ENCODE data around the gene ADM2.
A peak's percentile ranks its signal among the peaks of the same experiment; 100 is the strongest.
"Not testable (repeated sequence)": the region's sequence is repeated elsewhere in the genome, so short reads cannot be mapped to it uniquely, and the experiment has no call there.

The ADM2 gene

DNA sequence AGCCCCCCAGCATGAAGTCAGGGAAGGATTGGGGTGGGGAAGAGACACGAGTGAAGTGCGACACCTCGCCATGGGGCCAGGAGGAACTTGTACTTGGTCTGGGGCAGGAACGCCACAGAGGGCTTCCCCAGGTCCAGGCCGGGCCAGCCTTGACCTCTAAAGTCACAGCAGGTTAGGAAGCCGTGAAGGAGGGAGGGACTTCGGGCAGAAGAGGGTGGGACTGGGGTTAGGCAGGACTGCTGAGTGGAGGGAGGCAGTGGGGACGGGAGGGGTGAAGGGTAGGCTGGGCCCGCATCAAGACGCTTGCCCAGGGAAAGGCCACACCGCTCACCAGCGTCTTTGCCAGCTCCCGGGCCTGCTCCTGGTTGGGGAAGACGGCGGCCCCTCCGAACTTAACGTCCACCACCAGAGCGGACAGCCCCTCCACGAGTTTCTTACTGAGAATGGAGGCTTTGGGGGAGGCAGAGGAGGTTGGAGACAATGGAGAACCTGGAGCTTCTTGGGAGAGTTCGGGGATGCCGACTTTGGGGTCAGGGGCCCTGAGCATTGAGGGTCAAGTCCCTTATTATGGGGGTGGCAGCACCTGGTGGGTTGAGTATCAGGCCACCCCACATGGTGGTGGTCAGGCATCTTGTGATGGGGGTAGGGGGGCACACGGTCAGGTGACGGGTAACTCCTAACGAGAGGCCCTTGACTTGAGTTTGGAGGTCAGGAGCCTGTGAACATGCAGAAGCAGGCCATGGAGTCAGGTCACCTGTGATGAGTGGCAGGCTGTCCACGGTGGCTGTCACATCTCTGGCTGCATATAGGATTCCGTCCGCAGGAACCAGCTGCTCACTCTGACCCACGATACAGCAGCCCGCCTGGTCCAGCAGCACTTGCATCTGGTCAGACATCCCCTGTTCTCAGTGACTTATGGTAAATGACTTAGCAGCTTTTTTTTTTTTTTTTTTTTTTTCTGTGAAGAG, 45.8 kb downstream of the ADM2 start:
- no peak for DNase-seq

DNA sequence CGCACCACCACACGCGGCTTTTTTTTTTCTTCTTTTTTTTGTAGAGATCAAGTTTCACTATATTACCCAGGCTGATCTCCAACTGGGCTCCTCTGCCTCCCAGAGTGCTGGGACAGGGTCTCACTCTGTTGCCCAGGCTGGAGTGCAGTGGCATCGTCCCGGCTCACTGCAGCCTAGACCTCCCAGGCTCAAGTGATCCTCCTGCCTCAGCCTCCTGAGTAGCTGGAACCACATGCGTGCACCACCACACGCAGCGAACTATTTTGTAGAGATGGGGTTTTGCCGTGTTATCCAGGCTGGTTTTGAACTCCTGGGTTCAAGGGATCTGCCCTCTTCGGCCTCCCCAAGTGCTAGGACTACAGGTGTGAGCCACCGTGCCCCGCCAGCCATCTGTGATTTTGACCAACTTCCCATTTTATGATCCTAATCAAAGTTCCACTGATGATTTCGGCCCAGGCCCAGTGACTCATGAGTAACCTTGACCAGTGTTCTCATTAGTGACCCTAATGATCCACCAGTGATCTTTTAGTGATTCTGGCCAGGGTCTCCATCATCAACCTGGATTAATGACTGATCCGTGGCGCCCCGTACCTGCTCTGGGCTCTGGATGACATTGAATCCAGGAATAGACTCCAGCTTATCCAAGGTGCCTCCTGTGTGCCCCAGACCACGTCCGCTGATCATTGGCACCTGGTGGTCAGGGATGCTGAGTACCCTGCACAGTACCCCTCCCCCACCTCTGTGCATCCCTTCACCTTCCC, 46.8 kb downstream of the ADM2 start:
- no peak for DNase-seq

DNA sequence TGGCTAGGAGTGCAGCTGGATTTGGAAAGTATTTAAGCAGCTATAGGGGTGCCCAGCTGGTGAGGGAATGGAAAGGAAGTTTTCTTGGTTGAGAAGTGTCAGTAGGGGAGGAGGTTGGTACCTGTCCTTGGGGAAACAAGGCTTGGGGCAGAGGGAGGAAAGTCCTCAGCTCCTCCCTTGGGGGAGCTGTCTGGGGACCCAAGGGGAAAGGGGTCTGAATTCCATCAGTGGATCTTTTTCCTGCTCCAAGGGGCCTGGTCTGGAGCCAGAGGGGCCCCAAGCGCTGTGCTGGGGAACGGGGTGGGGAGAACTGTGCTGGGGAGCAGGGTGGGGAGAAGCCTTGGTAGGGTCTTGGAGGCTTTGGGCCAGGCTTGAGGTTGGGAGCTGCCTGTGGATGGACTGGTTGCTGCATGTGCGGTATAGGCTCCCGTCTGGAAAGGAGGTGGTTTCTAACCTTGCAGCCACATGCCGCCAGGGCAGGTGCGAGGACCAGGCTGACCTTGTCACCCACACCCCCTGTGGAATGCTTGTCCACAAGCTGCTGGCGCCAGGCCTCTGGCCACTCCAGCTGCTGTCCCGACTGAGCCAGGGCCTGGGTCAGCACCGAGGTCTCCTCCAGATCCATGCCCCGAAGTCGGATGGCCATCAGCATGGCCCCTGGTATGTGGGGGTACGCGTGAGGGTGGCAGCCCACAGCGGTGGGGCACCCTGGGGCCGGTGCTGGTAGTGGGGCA, 47.5 kb downstream of the ADM2 start:
- DNase-seq = no peak

DNA sequence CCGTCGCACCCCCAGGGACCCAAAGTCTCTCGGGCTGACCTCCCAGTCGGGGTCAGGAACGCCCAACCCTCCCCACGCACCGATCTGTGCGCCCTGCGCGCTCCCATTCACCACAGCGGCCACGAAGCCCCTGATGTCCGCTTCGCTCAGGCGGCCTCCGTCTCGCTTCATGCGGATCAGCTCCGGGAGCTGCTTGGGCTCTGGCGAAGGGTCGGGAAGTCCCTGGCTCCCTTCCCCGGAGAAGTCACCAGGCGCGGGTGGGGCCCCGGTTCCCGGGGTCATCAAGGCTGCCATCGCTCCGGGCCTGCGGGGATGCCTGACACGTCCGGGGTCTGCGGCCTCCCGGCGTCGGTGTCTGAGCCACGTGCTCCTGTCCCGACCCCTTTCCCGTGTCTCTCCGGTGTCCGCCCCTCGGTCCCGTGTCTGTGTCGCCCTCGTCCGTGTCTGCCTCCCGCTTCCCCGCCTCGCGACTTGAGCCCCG, 48.1 kb downstream of the ADM2 start:
- DNase-seq = no peak

DNA sequence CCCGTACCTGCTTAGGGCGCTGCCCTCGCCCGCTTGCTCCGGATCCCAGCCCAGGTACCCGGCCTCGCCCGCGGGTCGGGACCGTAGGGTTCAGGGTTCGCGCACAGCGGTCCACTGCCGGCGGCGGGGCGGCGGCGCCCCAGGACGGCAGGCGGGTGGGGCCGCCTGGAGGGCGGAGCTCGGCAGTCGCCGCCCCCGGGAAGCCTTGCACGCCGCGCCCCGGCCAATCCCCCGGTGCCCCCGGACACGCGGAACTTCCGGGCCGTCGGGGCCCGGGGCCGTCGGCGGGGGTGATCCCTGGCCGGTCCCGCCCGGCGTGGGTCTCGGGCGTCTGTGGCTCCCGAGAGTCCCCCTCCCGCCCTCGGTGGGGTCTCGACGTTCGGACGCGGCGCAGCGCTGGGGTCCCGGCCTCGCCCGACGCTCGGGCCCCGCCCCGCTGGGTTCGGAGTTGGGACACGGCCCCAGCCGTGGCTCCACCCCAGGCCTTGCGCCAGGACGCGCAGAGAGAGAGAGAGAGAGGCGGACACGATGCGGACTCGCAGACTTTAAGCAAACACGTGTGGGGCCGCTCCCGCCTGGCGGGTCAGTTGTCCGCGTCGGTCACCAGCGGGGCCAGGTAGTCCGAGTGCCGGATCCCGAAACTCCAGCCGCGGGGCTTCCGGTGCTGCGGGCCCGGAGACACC, 48.7 kb downstream of the ADM2 start, which contains the start of gene TYMP:
TYMP (minus strand) TSS at position 116 of the 683 bp plus-strand sequence. CDS start 303 bp downstream, outside the sequence.
- DNase-seq = no peak

DNA sequence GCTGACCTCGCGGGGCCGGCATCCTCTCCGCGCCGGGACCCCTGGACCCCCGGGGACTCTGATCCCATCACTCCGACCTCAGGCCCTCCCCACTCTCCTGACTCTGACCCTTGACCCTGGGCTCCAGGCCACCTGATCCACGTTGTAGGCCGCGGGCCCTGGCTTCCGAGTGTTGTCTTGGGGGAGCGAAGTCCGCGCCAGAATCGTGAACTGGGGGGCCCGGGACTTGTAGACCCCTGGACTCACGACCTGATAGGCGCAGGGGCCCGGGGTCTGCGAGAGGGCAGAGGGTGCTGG, 49.2 kb downstream of the ADM2 start:
- no peak for DNase-seq

DNA sequence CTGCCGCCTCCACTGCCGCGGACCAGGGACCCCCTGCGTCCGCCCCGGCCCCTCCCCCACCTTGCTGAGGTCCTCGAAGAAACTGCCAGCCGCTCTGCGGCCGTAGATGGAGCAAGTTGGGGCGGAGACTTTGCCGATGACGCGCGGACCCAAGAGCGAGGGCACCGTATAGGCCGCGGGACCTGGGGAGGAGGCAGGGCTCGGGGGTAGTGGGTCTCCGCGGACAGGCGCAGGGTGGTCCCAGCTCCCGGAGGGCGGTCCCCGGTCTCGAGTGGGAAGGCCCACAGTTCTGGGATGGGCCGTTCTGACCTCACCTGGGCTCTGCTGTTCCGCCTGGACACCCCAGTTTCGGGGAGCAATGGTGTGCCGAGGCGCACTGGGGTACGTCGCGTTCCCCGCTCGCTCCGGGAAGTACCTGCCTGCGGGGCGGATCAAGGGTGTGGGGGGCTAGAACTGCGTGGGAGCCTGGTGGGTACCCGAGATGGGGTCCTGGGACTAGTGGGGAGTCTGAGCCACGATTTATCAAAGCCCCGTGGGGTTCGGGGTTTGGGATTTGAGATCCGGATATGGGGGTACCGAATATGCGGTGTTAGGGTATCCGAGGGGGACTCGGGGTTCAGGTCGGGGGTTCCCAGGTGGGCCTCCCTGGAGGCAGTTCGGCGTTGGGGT, 49.7 kb downstream of the ADM2 start:
- peak; percentile 38 for DNase-seq

DNA sequence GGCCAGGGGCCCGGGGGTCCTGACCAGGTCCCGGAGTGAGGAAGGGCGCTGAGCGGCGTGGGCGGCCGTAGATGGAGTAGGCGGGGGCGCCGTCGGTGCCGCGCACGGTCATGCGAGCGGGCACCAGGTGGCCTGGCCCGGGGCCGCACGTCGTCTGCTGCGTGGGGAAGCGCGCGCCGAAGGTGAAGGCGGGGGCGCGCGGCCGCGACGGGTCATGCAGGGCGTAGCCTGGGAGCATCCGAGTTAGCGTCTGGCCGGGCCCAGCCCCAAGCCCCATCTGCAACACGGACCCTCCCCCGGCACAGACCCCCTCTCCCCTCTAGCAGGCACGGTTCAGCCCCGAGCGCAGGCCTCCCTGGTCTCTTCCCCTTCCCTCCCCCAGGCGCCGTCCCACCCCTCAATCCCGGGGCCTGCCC, 50.2 kb downstream of the ADM2 start:
- no peak for DNase-seq

DNA sequence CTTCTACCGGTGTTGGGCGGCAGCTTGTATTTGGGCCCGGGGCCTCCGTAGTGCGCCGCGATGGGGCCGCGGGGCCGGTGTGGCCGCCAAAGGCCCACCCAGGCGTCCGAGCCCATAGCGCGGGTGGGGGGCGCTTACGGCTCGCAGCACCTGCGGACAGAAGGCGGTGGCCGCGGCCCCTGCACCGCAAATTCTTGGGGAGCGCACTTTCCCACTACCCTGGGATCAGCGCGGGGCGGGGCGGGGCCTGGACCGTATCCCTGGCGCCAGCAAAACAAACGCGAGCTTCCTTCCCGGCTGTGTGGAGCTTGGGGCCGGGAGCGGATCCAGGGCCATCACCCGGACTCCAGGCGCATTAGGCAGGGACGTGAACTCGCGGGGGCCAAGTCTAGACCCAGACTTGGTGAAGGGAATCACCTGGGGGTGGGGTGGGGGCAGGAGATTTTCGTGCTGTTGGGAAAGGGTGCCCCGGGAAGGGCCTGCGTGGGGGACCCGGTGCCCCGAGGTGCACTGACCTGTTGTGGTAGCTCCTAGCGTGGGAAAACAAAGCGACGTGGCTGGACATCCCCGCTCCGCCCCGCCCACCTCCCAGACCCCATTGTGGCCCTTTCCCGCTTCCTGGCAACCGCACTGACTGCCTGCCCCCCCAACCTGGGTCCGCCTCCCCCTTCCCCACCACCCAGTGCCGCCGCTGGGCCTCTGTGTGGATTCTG, 50.8 kb downstream of the ADM2 start:
- DNase-seq = peak; percentile 34

DNA sequence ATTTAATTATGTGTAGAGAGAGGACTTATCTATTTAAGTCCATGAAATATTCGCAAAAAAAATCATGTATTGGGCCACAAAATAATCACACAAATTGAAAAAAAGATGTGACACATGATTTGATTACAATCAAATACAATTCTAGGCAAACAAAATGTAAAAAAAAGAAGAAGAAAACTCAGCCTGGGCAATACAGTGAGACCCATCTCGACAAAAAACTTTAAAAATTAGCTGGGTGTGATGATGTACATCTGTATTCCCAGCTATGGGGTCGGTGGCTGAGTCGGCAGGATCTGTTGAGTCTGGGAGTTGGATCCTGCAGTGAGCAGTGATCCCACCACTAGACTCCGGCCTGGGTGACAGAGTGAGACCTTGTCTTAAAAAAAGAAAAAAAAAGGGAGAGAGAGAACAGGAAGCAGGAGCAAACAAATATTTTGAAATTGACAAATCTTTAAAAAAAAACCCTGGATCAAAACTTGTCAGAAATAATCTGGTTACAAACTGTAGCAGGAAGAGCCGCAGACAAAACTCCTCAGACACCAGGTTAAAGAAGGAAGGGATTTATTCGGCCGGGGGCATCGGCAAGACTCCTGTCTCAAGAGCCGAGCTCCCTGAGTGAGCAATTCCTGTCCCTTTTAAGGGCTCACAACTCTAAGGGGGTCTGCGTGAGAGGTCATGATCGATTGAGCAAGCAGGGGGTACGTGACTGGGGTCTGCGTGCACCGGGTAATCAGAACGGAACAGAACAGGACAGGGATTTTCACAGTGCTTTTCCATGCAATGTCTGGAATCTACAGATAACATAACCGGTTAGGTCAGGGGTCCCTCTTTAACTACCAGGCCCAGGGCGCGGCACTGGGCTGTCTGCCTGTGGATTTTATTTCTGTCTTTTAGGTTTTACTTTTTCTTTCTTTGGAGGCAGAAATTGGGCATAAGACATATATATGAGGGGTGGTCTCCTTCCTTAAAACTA, 51.8 kb downstream of the ADM2 start:
- DNase-seq = no peak

DNA sequence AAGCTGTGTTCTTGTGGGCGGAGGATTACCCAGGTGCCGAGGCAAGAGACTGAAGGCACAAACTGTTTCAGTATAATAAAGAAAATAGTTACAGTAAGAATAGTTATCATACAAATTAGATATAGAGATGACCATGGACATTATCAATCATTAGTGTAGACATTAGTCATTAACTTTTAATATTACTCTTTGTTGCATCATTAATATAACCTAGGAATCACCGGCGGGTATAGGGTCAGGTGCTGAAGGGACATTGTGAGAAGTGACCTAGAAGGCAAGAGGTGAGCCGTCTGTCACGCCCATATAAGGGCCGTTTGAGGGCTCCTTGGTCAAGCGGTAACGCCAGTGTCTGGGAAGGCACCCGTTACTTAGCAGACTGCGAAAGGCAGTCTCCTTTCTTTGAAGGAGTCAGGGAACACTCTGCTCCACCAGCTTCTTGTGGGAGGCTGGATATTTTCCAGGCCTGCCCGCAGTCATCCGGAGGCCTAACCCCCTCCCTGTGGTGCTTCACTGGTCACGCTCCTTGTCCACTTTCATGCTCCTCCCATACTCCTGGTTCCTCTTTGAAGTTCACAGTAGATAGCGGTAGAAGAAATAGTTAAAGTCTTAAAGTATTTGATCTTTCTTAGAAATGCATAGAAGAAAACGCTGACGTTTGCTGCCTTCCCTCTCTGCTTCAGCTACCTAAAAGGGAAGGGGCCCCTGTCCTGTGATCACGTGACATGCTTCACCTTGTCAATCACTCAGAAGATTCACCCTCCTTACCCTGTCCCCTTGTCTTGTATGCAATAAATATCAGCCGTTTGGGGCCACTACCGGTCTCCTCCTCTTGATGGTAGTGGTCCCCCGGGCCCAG, 52.7 kb downstream of the ADM2 start:
- not testable (repeated sequence) for DNase-seq

DNA sequence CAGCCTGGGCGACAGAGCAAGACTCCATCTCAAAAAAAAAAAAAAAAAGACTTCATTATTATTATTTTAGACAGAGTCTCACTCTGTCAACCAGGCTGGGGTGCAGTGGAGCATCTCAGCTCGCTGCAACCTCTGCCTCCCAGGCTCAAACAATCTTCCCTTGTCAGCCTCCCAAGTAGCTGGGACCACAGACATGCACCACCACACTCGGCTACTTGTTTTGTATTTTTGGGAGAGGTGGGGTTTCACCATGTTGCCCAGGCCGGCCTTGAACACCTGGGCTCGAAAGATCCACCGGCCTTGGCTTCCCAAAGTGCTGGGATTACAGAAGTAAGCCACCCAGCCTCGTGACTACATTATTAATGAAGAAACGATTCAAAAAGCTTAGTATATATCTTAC, 53.8 kb downstream of the ADM2 start:
- DNase-seq = no peak

All from NCI-H2171 treated with DMSO at 0.1 percent for 48 hours (cell line).